HepG2 (cell line): ENCODE results near the gene KSR1. TPM values are rescaled to one million over a fixed set of nuclear protein-coding genes. Genes with fewer than 3 reads are reported as not detected.

ENCODE experiments used
- DZIP1 ChIP-seq: sonication (generic); formaldehyde crosslinking; IDR thresholded peaks from 2 replicates; pipeline ENCODE4 v1.5.0; 2020; ENCODE audit warnings: mild to moderate bottlenecking, missing genetic modification reagents
- HOXA3 ChIP-seq: sonication (generic); formaldehyde crosslinking; IDR thresholded peaks from 2 replicates; pipeline ENCODE4 v1.5.0; 2020; ENCODE audit warnings: missing genetic modification reagents
- JDP2 ChIP-seq: sonication (generic); formaldehyde crosslinking; IDR thresholded peaks from 2 replicates; pipeline ENCODE4 v1.8.1; 2022; ENCODE audit warnings: missing genetic modification reagents, borderline replicate concordance
- MTERF4 ChIP-seq: sonication (generic); formaldehyde crosslinking; IDR thresholded peaks from 2 replicates; pipeline ENCODE4 v1.8.0; 2023; ENCODE audit warnings: mild to moderate bottlenecking, missing genetic modification reagents
- NFIC ChIP-seq: IDR thresholded peaks from 2 replicates; pipeline ENCODE4 v1.6.1; 2012; ENCODE audit warnings: mild to moderate bottlenecking, low read length, inconsistent platforms
- PRPF4 ChIP-seq: fragments of 200-400 bp; formaldehyde crosslinking; IDR thresholded peaks from 2 replicates; pipeline ENCODE4 v1.6.1; 2016; ENCODE audit warnings: low read length, low read depth; ENCODE audit not compliant: poor library complexity, severe bottlenecking
- SRSF9 ChIP-seq: fragments of 200-400 bp; formaldehyde crosslinking; IDR thresholded peaks from 2 replicates; pipeline ENCODE4 v1.6.1; 2018; ENCODE audit warnings: borderline replicate concordance, mild to moderate bottlenecking, low read depth, low read length; ENCODE audit not compliant: insufficient read depth, poor library complexity, severe bottlenecking
- STAT6 ChIP-seq: sonication (generic); formaldehyde crosslinking; IDR thresholded peaks from 2 replicates; pipeline ENCODE4 v1.4.0; 2020; ENCODE audit warnings: missing genetic modification reagents, mild to moderate bottlenecking, borderline replicate concordance
- ZFY ChIP-seq: sonication (generic); formaldehyde crosslinking; IDR thresholded peaks from 2 replicates; pipeline ENCODE4 v1.4.0; 2020; ENCODE audit warnings: missing genetic modification reagents
- ZHX2 ChIP-seq, 2 experiments: sonication (generic) in 1 of 2; formaldehyde crosslinking in 1 of 2; IDR thresholded peaks; 2 replicates each; pipeline versions ENCODE4 v1.6.1 to v1.9.0; 2014 to 2022; ENCODE audit warnings: antibody characterized with exemption in 1 of 2, borderline replicate concordance in 1 of 2, inconsistent platforms in 1 of 2, low read depth in 1 of 2, missing genetic modification reagents in 1 of 2
- ZNF10 ChIP-seq: sonication (generic); formaldehyde crosslinking; IDR thresholded peaks from 2 replicates; pipeline ENCODE4 v1.4.0; 2020; ENCODE audit warnings: mild to moderate bottlenecking, low read depth, missing genetic modification reagents, borderline replicate concordance
- ZNF17 ChIP-seq: sonication (generic); formaldehyde crosslinking; IDR thresholded peaks from 2 replicates; pipeline ENCODE4 v1.5.0; 2020; ENCODE audit warnings: mild to moderate bottlenecking, missing genetic modification reagents
- ZNF546 ChIP-seq: sonication (generic); formaldehyde crosslinking; conservative IDR thresholded peaks from 2 replicates; pipeline ENCODE4 v1.8.1; 2023; ENCODE audit warnings: mild to moderate bottlenecking, missing genetic modification reagents
- ZNF550 ChIP-seq: sonication (generic); formaldehyde crosslinking; IDR thresholded peaks from 2 replicates; pipeline ENCODE4 v1.4.0; 2020; ENCODE audit warnings: mild to moderate bottlenecking, missing genetic modification reagents, borderline replicate concordance
- ZSCAN30 ChIP-seq: sonication (generic); formaldehyde crosslinking; IDR thresholded peaks from 2 replicates; pipeline ENCODE4 v1.5.0; 2020; ENCODE audit warnings: mild to moderate bottlenecking, missing genetic modification reagents
- ZZZ3 ChIP-seq: sonication (generic); formaldehyde crosslinking; IDR thresholded peaks from 2 replicates; pipeline ENCODE4 v1.4.0; 2020; ENCODE audit warnings: missing genetic modification reagents, mild to moderate bottlenecking, borderline replicate concordance
- polyA plus RNA-seq, 8 experiments: library from polyadenylated mRNA; depleted of rRNA in 3 of 8; stranded (reverse) in 7 of 8; unstranded in 1 of 8; fragments of >200 nt; fragmentation: Illumina TruSeq in 4 of 8; extraction: Trizol in 4 of 8; gene quantifications; 2 replicates each; pipeline versions ENCODE4 v1.2.1 to v1.2.3, GENCODE V29; 2011 to 2016; ENCODE audit warnings: low read depth in 4 of 8, missing spikeins in 1 of 8, mixed read lengths in 1 of 8; ENCODE audit not compliant: insufficient read depth in 1 of 8
- total RNA-seq, 5 experiments: library from RNA; depleted of rRNA; stranded (reverse); fragments of >200 nt; fragmentation: Illumina TruSeq; extraction: Trizol; gene quantifications; 2 replicates each; pipeline ENCODE4 v1.2.3, GENCODE V29; 2016; ENCODE audit warnings: low read depth in 1 of 5

KSR1 gene
- total and polyA plus RNA-seq, 2 of the 13 experiments (the other 11 are each of a cell fraction or from before 2014, with no cell fraction given): 10.1 to 16.6 TPM

GRCh38 chr17:27520491-27521185 is 64.4 kb downstream of the KSR1 start (continued):
- no peak for TF ChIP-seq PRPF4
- TF ChIP-seq JDP2 (CRISPR knock-in tag): no peak
- TF ChIP-seq DZIP1 (CRISPR knock-in tag): no peak
- no peak for TF ChIP-seq SRSF9
- no peak for TF ChIP-seq ZZZ3 (CRISPR knock-in tag)
- no peak for TF ChIP-seq ZNF550 (CRISPR knock-in tag)
- TF ChIP-seq ZNF546: no peak
- TF ChIP-seq ZSCAN30: no peak
- TF ChIP-seq ZNF10 (CRISPR knock-in tag): no peak
- TF ChIP-seq HOXA3 (CRISPR knock-in tag): 0 out of 2 replicates have a peak, but pooled peaks have one; percentile 52
- no peak for TF ChIP-seq STAT6 (CRISPR knock-in tag)
- peak; percentile 68; the same call in 1 of the 2 replicates for TF ChIP-seq ZFY (CRISPR knock-in tag)
- TF ChIP-seq MTERF4 (CRISPR knock-in tag): no peak
- TF ChIP-seq ZHX2 (IDR thresholded peaks at IDR 0.05; ENCODE audit: low read depth): no peak
- no peak for TF ChIP-seq ZHX2 (CRISPR knock-in tag; IDR thresholded peaks at IDR 0.05; ENCODE audit: borderline replicate concordance)
- TF ChIP-seq NFIC: no peak
- no peak for TF ChIP-seq ZNF17 (CRISPR knock-in tag)
